Measurements from ENCODE around the gene ZIM2.

- no peak for TF ChIP-seq CTCF (IDR thresholded peaks at IDR 0.05)
- no peak for TF ChIP-seq ZFX (IDR thresholded peaks at IDR 0.05; ENCODE audit: borderline replicate concordance)
Measured at GRCh38 chr19:56751078-56751489, 89.4 kb downstream of the ZIM2 start.

Data from 22Rv1 (cell line).